Stimulated activated CD8-positive, alpha-beta memory T cell treated with anti-CD3 and anti-CD28 coated beads, Interleukin-15, amount 100 ng/mL, for 4 hours (primary cell): ENCODE measurements around the gene FAM149A.

Experiments used
- DNase-seq, 2 donors: peaks; one replicate each; pipeline ENCODE4 v3.0.0-alpha.2; 2020; ENCODE audit warnings: low read depth in 2 of 2

The FAM149A gene

DNA sequence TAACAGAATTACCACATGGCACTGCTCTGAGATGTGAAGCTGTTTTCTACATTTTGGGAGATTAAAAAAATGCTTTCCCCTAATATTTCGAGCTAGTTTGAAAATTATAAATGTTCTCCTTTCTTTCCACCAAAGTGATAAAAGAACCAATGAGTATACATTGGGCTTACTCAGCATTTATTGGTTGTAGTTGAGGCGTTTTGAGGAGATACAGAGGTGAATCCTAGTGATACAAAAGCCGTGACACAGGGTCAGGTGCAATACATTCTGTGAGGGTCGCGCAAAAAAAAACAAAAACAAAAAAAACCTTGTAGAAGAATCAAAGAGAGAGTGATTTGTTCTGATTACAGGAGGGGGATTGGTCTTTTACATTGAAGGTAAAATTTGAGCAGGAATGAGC, 54.5 kb downstream of the FAM149A start:
- no peak for DNase-seq

GRCh38 chr4:186159613-186160012, 55.1 kb downstream of the FAM149A start:
- no peak for DNase-seq

- no peak for DNase-seq
Measured at GRCh38 chr4:186161138-186161537, 56.6 kb downstream of the FAM149A start.

- DNase-seq: no peak
Measured at GRCh38 chr4:186166852-186167512, 62.5 kb downstream of the FAM149A start.

GRCh38 chr4:186167605-186168004, 63.1 kb downstream of the FAM149A start:
- DNase-seq: no peak

GRCh38 chr4:186168750-186169149, 64.2 kb downstream of the FAM149A start:
- DNase-seq: no peak

GRCh38 chr4:186169333-186169944, 64.9 kb downstream of the FAM149A start:
- no peak for DNase-seq

DNA sequence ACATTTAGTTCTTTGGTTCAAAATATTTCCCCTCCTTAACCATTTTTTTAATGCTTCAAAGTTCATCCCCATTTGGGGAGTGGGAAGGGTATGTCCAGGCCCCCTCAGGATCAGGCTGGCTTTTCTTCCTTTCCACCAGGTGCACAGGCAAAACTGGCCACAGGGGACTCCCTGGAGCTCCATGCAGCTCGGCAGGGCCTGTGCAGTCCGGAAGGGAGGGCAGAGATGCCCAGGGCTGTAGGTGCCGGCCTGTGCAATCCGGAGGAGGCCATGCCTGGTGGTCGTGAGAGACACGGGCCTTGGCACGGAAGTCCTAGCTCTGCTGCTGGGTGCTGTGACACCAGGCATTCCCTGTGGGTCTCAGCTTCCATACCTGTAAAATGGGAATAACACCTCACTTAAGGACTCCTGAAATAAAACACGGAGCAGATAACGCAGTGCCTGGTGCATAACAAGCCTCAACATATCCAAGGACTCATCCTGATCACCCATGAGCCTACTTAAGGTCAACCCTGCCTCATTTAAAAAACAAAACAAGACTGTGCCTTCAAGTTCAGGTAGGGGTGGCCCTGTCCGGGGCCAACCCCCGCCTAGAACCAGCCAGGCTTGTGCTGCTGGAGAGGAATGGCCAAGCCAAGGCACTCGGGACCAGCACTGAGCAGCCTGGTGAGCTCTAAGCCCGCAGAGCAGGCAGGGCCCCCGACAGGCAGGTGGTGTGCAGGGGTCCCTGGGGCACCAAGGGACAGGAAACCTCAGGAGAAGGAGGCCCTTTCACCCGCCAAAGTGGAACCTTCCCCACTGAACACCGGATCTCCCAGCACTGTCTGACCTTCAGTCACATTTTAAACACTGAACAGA, 65.7 kb downstream of the FAM149A start:
- no peak for DNase-seq

DNA sequence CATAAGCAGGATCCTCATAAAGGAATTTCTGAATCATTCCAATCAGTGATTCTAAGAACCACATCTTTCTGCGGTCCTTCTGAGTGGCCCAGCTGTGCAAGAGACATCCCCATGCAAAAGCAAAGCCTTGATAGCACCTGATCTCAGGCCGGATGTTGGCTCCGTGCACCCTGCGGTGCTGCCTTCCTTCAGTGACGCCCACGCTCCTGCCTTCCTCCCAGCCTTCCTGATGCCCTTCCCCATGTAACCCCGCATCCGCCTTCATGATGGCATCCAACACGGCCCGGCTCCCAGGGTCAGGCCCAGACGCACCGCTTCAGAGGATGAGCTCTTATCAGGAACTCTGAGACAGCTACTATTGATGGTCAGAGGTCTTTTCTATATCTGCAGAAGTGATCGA, 66.5 kb downstream of the FAM149A start:
- no peak for DNase-seq

GRCh38 chr4:186172546-186172945, 68.0 kb downstream of the FAM149A start:
- DNase-seq: no peak

- no peak for DNase-seq
Measured at GRCh38 chr4:186188107-186188506, 83.6 kb downstream of the FAM149A start.

GRCh38 chr4:186189656-186190055, 85.2 kb downstream of the FAM149A start:
- DNase-seq: no peak

GRCh38 chr4:186190581-186191199, 86.2 kb downstream of the FAM149A start:
- peak; percentile 9 to 29 for DNase-seq

DNA sequence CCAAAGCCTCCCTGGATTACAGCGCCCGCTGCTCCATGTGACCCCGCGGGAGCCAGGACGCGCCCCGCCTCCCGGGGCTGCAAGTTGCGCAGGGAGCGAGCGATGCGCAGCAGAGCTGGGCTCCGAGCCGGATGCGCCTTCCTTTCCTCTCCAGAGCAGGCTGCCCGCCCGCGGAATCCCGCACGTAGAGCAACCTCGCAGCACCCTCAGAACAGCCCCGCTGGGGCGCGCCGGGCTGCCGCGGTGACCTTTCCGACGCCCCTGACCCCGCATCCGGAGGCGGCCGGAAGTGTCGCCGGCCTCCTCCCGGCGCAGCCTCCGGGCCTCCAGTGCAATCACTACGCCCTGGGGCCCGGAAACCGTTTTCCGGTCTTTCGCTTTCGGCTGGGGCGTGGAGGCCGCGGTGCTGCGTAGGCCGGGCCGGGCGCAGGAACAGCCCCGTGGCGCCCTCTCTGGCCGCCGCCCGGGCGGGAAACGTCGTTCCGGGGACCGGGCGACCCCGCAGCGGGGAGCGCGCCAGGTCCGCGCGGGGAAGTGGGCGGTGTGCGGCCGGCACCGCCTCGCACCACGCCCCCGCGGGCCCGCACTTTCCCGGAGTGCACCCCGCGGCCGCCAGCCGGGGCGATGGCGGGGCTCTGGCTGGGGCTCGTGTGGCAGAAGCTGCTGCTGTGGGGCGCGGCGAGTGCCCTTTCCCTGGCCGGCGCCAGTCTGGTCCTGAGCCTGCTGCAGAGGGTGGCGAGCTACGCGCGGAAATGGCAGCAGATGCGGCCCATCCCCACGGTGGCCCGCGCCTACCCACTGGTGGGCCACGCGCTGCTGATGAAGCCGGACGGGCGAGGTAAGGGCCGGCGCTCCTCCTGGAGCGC, 86.9 kb downstream of the FAM149A start, which contains the start of gene CYP4V2:
Gene CYP4V2, plus strand, starts transcription at position 368 of the 866 bp plus-strand sequence. Its CDS starts 257 bp downstream, at position 625.
- peak; percentile 72 to 80 for DNase-seq

GRCh38 chr4:186192066-186192612, 87.6 kb downstream of the FAM149A start:
- DNase-seq: no peak

DNA sequence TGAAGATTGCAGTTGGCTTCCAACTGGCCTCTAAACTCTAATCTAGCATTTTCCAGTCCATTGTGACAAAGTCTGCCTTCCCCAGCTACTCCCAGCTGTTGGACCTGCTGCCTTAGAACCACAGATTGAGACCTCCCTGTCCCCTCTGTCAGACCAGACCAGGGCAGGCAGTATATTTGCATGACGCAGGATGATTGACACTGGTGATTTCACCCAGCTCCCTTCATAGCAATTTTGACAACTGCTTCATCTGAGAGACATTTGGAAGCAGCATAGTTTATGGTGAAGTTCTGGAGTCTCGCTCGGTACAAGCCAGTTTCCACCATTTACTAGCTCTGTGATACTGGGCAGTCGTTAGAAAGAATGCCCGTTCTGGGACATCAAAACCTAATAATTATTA, 89.3 kb downstream of the FAM149A start:
- DNase-seq: no peak

DNA sequence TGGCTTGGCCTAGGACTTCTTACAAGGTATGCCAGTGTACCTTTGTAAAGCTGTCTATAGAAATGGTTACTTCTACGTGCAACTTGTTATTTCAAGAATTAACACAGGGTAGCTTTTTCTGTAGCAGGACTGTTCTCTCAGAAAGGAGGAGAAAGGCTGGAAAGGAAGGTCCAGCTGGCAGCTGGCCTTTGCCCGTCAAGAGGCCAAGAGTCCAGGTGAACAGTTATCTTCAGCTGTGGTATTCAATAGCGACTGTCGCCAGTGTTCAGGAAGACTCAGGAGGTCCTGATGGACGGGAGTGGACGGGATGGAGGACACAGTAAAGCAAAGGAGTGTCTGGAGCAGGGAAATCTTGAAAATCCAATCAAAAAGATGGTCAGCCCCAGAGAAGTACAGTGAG, 91.6 kb downstream of the FAM149A start:
- DNase-seq: no peak

DNA sequence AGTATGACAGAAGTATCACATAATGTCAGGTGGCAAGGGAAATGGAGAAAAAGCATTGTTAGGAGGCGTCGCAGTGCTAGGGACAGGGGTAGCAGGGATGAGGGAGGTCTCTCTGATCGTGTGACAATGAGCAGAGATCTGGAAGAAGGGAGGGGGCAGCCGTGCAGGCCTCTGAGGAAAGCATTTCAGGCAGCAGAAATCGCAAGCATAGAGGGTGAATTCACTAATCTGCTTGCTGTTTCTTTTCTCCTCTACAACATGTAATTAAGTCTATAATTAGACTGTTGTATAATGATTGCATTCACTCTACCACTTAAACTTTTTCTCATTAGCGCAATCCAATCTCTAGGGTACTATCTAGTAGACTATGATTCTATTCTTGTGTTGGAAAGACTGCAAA, 96.0 kb downstream of the FAM149A start:
- no peak for DNase-seq

- no peak for DNase-seq
Measured at GRCh38 chr4:186201010-186201409, 96.5 kb downstream of the FAM149A start.

DNA sequence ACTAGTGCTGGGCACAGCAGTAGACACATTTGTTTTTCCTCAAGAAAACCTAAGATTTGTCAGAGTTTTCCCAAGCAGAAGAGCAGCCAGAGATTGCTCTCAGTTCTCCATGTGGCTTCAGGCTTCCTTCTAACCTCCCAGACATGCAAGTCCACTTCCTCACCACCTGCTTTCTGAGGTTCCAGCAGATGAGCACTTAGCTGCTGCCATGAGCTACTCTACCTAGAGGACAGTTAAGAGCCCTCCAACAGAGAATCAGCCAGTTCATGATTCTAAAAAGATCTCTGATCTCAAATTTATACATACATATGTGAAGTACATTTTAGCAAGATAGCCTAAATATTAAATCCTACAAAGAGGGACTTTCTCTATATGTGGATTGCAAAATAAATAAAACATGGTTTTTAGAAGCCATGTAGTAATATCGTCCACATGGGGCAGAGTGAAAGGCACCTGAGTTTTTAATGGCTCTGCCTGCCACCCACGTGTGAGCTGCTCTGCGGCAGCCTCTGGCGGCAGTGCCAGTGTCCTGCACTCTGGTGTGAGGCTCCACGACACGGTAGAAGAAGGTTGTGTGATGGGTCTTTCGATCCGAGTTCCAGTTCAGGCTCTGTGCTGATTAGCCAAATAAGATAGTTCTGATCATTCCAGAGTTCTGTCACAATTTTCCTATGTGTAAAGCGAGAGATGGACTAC, 97.2 kb downstream of the FAM149A start:
- DNase-seq: peak; percentile 17 to 37
